HEK293 (cell line): ENCODE measurements around the gene MESD.

Source experiments
- HOXC10 ChIP-seq: sonication (generic); formaldehyde crosslinking; IDR thresholded peaks from 2 replicates; pipeline ENCODE4 v1.8.1; 2023; ENCODE audit warnings: mild to moderate bottlenecking, missing genetic modification reagents
- TRIM28 ChIP-seq: IDR thresholded peaks from 2 replicates; pipeline ENCODE4 v1.6.1; 2011; ENCODE audit warnings: low read length, control low read depth, borderline replicate concordance
- ZNF140 ChIP-seq: fragments of 450-650 bp; formaldehyde crosslinking; IDR thresholded peaks from 2 replicates; pipeline ENCODE4 v1.5.1; 2016; ENCODE audit warnings: missing biosample characterization, missing genetic modification characterization
- ZNF221 ChIP-seq: fragments of 450-650 bp; formaldehyde crosslinking; IDR thresholded peaks from 2 replicates; pipeline ENCODE4 v1.5.1; 2017; ENCODE audit warnings: missing biosample characterization, missing genetic modification characterization, borderline replicate concordance
- ZNF561 ChIP-seq: fragments of 450-650 bp; IDR thresholded peaks from 2 replicates; pipeline ENCODE4 v1.5.1; 2018; ENCODE audit warnings: missing biosample characterization, missing genetic modification characterization, borderline replicate concordance
- ZNF621 ChIP-seq: fragments of 450-650 bp; formaldehyde crosslinking; IDR thresholded peaks from 2 replicates; pipeline ENCODE4 v1.5.1; 2017; ENCODE audit warnings: missing biosample characterization, missing genetic modification characterization
- ZNF837 ChIP-seq: fragments of 450-650 bp; formaldehyde crosslinking; IDR thresholded peaks from 2 replicates; pipeline ENCODE4 v1.5.1; 2016; ENCODE audit warnings: missing biosample characterization, missing genetic modification characterization
- TF ChIP-seq, protein P1 (sequence below): fragments of 450-650 bp; formaldehyde crosslinking; IDR thresholded peaks from 2 replicates; pipeline ENCODE4 v1.5.1; 2016; ENCODE audit warnings: missing biosample characterization, missing genetic modification characterization
- TF ChIP-seq, protein P2 (sequence below): fragments of 450-650 bp; formaldehyde crosslinking; IDR thresholded peaks from 2 replicates; pipeline ENCODE4 v1.5.1; 2016; ENCODE audit warnings: missing biosample characterization, missing genetic modification characterization
- TF ChIP-seq, protein P3 (sequence below): fragments of 450-650 bp; formaldehyde crosslinking; IDR thresholded peaks from 2 replicates; pipeline ENCODE4 v1.5.1; 2016; ENCODE audit warnings: missing biosample characterization, missing genetic modification characterization
- TF ChIP-seq, protein P4 (sequence below): fragments of 450-650 bp; IDR thresholded peaks from 2 replicates; pipeline ENCODE4 v1.5.1; 2018; ENCODE audit warnings: missing biosample characterization, missing genetic modification characterization

DNA sequence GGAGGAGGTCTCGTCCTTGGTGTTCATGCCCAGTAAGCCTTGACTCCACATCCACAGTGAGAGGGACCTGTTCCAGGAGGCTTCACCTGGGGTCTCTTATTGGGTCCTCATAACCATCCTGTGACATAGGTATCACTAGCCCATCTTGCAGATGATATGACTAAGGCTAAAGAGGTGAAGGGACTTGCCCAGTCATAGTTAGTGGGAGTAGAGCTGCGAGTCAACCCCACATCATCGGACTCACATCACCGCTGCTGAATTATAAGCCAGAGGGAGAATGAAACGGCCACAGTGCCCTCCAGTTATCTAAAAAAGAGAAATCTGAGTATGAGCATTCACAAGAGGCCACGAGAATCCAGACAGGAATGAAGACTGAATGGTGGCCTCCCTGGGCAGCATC lies 66.0 kb downstream of the MESD start:
- TF ChIP-seq, protein P1, sequence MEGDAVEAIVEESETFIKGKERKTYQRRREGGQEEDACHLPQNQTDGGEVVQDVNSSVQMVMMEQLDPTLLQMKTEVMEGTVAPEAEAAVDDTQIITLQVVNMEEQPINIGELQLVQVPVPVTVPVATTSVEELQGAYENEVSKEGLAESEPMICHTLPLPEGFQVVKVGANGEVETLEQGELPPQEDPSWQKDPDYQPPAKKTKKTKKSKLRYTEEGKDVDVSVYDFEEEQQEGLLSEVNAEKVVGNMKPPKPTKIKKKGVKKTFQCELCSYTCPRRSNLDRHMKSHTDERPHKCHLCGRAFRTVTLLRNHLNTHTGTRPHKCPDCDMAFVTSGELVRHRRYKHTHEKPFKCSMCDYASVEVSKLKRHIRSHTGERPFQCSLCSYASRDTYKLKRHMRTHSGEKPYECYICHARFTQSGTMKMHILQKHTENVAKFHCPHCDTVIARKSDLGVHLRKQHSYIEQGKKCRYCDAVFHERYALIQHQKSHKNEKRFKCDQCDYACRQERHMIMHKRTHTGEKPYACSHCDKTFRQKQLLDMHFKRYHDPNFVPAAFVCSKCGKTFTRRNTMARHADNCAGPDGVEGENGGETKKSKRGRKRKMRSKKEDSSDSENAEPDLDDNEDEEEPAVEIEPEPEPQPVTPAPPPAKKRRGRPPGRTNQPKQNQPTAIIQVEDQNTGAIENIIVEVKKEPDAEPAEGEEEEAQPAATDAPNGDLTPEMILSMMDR (tag by site-specific recombination), result no peak
- TF ChIP-seq, protein P2, sequence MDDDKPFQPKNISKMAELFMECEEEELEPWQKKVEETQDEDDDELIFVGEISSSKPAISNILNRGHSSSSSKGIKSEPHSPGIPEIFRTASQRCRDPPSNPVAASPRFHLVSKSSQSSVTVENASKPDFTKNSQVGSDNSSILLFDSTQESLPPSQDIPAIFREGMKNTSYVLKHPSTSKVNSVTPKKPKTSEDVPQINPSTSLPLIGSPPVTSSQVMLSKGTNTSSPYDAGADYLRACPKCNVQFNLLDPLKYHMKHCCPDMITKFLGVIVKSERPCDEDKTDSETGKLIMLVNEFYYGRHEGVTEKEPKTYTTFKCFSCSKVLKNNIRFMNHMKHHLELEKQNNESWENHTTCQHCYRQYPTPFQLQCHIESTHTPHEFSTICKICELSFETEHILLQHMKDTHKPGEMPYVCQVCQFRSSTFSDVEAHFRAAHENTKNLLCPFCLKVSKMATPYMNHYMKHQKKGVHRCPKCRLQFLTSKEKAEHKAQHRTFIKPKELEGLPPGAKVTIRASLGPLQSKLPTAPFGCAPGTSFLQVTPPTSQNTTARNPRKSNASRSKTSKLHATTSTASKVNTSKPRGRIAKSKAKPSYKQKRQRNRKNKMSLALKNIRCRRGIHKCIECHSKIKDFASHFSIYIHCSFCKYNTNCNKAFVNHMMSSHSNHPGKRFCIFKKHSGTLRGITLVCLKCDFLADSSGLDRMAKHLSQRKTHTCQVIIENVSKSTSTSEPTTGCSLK (tag by site-specific recombination), result no peak
- TF ChIP-seq, protein P3, sequence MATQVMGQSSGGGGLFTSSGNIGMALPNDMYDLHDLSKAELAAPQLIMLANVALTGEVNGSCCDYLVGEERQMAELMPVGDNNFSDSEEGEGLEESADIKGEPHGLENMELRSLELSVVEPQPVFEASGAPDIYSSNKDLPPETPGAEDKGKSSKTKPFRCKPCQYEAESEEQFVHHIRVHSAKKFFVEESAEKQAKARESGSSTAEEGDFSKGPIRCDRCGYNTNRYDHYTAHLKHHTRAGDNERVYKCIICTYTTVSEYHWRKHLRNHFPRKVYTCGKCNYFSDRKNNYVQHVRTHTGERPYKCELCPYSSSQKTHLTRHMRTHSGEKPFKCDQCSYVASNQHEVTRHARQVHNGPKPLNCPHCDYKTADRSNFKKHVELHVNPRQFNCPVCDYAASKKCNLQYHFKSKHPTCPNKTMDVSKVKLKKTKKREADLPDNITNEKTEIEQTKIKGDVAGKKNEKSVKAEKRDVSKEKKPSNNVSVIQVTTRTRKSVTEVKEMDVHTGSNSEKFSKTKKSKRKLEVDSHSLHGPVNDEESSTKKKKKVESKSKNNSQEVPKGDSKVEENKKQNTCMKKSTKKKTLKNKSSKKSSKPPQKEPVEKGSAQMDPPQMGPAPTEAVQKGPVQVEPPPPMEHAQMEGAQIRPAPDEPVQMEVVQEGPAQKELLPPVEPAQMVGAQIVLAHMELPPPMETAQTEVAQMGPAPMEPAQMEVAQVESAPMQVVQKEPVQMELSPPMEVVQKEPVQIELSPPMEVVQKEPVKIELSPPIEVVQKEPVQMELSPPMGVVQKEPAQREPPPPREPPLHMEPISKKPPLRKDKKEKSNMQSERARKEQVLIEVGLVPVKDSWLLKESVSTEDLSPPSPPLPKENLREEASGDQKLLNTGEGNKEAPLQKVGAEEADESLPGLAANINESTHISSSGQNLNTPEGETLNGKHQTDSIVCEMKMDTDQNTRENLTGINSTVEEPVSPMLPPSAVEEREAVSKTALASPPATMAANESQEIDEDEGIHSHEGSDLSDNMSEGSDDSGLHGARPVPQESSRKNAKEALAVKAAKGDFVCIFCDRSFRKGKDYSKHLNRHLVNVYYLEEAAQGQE (tag by site-specific recombination), result no peak
- no peak for TF ChIP-seq ZNF561 (tag by site-specific recombination)
- TF ChIP-seq ZNF140 (tag by site-specific recombination), result no peak
- TF ChIP-seq ZNF221 (tag by site-specific recombination), result no peak
- no peak for TF ChIP-seq ZNF837 (tag by site-specific recombination)
- TF ChIP-seq TRIM28, result no peak
- TF ChIP-seq, protein P4, sequence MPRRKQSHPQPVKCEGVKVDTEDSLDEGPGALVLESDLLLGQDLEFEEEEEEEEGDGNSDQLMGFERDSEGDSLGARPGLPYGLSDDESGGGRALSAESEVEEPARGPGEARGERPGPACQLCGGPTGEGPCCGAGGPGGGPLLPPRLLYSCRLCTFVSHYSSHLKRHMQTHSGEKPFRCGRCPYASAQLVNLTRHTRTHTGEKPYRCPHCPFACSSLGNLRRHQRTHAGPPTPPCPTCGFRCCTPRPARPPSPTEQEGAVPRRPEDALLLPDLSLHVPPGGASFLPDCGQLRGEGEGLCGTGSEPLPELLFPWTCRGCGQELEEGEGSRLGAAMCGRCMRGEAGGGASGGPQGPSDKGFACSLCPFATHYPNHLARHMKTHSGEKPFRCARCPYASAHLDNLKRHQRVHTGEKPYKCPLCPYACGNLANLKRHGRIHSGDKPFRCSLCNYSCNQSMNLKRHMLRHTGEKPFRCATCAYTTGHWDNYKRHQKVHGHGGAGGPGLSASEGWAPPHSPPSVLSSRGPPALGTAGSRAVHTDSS (tag by site-specific recombination), result no peak
- no peak for TF ChIP-seq HOXC10 (CRISPR knock-in tag)
- TF ChIP-seq ZNF621 (tag by site-specific recombination), result no peak
